HL-60/S4 treated with retinoic acid at 250 ng/mL for 4 days and 3 days (cell line): ENCODE data around the gene NFS1.

Experiments
- in situ Hi-C: fragments of 300-500 bp; cut with MboI; formaldehyde crosslinking; loops from 2 replicates; pipeline ENCODE4 v1.7.0; 2022; ENCODE audit warnings: low sequenced_read_pairs

Gene NFS1

DNA sequence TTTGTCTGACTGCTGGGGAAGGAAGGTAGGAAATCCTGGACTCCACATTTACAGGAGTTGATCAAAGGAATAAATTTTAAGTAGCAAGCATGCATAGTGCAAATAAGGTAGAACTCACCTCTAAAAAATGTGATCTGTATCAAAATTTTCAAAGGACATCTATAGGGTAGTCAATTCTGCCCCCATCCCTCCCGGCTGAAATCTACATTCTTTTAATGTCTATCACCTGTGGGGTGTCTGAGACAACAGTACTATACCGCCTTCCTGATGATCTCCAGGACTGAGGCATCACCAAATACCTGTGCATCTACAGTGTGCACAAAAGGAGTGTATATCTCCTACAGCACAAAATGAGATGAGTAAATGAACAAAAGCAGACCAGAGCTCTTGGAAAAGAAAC is 54.3 kb downstream of the NFS1 start:
- in situ Hi-C loops, result no loop called here

DNA sequence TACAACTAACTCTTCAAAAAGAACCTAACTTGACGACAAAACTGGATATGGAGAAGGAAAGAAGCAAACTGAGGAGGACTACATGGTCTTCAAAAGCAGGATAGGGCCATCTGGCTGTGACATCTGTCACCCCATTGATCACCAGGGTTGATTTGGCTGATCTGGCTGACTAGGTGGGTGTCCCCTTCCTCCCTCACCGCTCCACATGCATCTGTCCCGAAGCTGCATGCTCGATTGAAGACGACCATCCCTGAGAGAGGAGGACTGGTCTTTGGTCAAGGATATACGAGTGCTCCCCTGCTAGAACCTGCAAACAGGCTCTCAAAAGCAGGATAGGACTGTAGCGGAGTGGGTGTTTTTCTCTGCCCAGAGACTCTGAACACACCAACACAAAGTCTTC is 56.1 kb downstream of the NFS1 start:
- in situ Hi-C loops, result no loop called here

DNA sequence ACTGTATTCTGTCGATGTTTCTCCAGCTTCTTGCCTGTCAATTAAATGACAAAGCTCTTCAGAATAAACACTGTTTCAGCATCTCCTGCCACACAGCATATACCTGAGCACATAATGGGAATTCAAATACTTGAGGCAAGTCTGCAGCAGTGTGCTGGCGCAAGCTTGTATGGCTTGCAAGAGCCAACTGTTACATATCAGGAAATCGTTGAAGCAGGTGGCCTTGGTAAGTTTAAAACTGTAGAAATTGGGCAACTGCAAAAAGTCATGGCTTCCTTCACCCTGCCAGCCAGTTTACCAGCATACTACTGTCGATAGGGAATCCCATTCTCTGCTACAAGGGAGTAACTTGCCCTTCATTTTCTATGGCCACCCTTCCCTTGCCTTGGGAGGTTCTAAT is 57.4 kb downstream of the NFS1 start:
- in situ Hi-C loops, result no loop called here

DNA sequence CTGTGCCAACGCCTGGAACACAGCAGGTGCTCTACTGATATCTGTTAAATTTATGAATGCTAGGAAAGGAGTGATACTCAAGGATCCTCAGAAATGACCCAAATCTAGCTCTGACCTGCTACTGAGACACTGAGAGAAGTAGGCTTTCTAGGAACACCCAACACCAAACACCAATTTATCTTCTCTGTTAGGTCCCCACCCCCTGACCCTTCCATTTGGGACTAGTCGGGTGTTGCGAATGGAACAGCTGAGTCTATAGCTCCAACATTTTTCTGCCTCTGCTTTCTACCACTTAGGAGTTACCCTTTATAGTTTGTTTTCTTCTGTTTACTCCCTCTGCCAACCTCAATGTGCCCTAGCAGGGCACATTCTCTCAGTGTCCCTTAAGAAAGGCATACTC is 58.4 kb downstream of the NFS1 start:
- in situ Hi-C loops, result no loop called here

DNA sequence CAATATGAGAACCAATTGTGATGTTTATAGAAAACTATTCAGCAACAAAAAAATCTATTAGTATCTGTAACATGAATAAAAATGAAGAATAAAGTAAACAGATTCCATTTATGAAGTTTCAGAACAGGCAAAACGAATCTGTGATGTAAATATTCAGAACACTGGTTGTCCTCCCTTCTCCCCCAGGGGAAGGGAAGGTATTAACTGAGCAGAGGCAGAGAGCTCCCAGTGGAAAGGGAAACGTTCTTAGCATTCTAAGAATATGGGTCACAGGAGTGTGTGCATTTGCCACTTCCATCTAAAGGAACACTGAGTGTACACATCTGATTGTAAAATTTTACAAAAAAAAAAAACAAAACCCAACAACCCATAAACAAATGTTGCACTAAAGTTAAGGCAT is 60.4 kb downstream of the NFS1 start:
- in situ Hi-C loops, result no loop called here

DNA sequence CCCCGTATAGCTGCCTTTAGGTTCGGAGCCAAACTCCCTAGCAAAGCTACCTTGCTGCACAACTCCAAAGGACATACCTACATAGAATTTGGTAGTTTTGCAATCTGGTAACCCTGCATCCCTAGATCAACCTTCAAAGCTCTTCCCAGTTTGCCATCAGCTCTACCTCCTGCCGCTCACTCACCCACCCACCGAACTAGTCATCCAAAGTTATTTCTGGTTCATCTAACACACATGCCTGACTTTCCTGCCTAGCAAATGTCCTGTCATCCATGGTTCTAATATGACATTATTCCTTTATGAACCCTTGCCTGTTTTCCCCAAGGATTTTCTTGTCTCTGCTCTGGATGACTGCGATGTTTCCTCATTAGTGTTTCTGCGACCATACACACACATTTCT is 61.9 kb downstream of the NFS1 start:
- in situ Hi-C loops, result no loop called here

DNA sequence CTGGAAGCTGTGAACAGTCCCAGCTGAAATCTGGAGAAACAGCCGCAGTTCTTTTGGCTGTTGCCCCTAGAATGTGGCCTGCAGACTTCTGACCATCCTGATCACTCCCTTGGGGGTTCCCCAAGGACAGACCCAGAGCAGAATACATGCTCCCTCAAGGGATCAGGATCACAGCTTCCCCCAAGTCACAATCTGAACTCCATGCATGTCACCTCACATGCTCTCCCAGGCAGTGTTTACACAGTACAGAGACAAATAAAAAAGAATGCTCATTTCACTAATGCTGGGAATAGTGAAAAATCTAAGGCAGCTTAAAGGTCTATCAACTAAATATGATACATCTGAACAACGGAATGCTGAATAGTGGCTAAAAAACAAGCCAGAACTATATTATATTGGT is 63.1 kb downstream of the NFS1 start:
- in situ Hi-C loops, result no loop called here

DNA sequence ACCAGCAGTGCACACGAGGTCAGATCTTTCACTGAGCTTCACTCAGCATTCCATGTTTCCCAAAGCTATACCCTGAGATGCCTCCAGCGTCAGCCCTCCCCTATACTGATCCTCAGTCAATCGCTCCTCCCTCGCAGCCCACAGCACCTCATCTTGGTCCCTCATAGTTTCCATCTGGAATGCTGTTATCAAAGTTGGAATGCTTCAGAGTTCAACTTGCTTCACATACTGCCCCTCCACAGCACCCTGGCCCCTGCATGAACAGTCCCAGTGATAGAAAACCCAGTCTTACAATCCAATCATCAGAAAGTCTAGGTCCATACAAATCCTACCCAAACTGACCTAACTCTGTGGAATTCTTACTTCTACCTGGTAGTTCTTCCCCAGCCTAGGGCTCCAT is 63.5 kb downstream of the NFS1 start:
- in situ Hi-C loops, result no loop called here

DNA sequence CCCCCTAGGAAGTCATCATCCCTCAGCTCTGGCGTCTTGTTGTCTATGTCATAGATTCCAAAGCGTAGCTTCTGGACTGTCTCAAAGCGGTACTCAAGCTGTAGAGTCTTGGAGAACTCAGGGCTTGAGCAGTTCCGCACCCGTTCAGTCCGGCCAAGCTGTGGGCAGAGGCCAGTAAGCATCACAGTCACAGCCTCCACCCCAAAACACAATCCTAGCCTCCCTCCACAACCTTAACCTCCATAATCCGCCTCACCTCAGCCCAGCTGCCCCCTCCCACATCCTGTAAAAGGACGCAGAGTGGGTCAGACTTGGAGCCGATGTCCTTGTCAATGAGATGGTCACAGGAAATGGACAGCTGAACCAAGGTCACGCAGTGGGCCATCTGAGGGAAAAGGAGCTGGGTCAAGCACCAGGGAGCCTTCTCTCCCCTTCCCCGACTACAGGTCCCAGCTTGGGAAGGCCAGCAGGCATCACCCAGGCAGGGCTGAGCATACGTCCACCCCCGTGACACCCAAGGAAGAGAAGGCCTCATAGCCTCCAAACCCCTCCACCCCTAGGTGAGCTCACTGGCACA is 66.5 kb downstream of the NFS1 start:
- in situ Hi-C loops, result no loop called here

DNA sequence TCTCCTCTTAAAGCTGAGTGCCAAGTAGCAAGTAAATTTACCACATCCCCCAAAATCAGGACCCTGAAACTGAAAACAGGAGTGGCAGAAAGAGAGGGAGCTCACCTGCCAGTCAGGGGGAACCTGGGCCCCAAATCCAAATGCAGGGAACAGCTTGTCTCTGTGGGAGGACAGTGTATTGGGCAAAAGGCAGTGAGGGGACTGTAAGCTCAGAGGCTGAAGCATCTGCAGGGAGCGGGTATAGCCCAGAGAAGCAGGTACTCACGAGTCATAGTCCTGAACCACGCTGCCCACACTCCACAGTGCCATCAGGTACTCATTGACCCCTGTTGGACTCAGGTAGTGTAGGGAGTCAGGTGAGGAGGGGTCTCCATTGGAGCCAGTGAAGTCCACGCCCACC is 68.5 kb downstream of the NFS1 start:
- in situ Hi-C loops, result no loop called here

DNA sequence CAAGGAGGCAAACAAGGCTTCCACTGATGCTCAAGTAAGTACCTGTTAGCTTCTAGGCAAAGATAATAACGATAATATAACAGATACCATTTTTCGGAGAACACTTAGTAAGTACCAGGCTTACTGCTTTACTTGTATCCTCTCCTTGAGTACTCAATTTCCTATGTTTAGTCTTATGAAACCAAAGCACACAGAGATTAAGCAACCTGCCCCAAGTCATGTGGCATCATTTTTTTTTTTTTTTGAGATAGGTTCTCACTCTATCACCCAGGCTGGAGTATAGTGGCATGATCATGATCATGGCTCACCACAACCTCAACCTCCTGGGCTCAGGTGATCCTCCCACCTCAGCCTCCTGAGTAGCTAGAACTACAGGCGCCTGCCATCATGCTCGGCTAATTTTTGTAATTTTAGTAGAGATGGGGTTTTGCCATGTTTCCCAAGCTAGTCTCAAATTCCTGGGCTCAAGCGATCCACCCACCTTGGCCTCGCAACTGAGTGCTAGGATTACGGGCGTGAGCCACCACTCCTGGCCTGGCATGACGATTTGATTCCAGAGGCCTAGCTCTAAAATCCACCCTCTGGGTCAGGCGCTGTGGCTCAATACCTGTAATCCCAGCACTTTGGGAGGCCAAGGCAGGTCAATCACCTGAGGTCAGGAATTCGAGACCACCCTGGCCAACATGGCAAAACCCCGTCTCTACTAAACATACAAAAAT is 69.6 kb downstream of the NFS1 start:
- in situ Hi-C loops, result no loop called here

DNA sequence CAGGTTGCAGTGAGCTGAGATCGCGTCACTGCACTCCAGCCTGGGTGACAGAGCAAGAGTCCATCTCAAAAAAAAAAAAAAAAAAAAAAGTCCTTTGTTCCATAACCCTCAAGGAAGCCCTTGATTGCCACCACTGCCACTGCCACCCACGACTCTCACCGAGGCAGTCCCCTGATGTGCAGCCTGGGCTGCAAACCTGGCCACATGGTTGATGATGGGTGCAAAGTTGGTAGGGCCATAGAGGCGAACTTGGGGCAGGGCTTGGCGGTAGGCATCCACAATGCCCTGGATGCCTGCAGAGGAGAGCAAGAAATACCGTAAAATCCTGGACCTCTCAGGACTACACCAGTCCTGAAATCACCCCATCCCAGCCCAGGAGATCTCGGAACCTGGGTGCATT is 72.0 kb downstream of the NFS1 start:
- in situ Hi-C loops, result no loop called here

DNA sequence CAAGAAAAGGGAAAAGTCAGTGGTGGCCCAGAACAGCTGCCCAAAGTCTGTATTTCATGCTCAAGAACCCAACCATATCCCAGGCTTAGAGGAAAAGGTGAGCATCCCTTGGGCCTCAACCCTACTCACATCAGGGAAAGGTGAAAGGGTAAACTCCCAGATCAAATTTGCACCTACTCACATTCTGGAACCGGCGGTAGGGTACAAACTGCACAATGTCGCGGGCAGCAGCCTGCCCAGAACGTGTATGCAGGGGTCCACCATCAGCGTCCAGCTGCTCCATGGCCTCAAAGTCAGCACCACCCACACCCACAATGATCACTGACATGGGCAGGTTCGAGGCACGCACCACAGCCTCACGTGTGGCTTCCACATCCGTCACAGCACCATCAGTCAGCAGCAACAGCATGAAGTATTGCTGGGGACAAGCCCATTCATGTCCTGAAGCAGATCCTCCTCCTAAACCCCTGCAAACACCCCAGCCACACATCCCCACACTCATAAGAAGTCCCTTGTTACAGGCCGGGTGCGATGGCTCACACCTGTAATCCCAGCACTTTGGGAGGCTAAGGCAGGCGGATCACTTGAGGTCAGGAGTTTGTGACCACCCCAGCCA is 72.7 kb downstream of the NFS1 start:
- in situ Hi-C loops, result no loop called here

DNA sequence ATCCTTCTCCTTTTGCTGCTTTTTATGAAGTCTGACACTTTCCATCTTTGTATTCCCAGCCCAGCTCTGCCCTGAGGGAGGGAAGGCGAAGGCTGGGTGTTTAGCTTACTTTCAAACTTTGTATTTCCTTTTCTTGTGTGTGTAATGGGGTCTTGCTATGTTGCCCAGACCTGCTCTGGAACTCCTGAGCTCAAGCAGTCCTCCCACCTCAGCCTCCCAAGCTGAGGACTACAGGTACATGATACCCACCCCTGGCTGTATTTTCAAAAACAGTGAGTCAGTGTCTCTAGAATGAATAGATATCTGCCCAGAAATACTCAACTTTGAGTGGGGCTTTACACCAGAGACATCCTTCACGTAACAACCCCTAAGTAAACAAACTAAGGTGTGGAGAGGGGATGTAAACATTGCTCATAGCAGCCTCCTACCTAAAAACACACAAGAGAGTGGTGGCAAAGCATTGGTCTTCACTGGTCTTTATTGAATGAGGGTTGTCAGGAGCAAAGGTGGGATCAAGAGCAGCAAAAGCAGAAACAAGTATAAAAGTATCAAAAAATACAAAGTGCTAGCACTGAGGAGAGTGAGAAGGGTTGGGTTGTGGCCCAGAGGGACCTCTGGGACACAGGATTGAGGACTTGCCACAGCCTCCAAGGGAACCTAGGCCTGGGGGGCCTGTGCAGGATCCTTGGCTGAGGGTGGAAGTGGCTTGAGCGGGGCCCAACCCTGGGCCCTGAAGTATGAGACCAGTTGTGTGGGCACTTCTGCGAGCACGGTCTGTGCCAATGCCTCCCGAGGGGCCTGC is 73.4 kb downstream of the NFS1 start:
- in situ Hi-C loops, result no loop called here

DNA sequence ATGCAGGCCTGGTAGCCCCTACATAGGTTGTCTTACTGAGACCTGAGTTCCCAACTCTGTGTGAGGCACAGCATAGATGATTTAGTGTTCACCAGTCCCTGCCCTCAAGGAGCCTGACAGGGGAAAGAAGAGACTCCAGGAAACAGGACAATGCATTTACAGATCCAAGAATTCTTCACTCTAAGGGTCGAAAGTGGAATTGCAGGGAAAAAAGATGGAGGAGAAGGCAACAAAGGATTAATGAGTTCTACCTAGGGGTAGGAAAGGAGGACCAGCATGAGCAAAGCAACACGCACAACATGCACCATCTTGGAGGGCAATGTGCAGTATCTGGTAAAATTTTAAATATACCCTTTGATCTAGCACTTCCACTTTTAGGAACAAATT is 77.6 kb downstream of the NFS1 start:
- in situ Hi-C loops, result no loop called here

DNA sequence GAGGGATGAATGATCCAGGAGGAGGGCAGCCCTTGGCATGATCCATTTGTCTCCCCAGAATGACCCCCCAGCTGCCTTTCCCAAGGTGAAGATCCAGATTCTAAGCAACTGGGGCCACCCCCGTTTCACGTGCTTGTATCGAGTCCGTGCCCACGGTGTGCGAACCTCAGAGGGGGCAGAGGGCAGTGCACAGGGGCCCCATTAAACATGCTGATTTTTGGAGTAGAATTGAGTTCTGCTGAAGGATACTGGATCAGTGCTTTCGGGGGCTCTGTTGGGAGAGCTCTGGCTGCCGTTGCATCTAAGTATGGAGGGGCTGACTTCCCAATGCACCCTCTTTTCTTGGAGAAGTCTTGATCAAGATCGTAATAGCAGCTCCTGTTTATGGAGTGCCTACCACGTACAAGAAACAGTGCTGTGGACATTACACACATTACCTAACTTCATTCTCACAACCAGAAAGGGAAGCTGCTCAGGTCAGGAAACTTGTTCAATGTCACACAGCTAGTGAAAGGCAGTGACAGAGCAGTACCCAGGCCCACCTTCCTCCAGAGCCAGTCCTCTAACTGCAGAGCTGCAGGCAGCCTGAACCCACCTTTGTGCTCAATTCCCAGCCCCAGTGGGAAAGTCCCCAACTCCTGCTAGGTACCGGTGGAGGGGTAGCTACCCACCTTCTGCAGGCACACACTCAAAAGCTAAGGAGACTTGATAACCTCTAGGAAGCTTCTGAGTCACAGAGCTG is 78.2 kb downstream of the NFS1 start:
- in situ Hi-C loops, result no loop called here

DNA sequence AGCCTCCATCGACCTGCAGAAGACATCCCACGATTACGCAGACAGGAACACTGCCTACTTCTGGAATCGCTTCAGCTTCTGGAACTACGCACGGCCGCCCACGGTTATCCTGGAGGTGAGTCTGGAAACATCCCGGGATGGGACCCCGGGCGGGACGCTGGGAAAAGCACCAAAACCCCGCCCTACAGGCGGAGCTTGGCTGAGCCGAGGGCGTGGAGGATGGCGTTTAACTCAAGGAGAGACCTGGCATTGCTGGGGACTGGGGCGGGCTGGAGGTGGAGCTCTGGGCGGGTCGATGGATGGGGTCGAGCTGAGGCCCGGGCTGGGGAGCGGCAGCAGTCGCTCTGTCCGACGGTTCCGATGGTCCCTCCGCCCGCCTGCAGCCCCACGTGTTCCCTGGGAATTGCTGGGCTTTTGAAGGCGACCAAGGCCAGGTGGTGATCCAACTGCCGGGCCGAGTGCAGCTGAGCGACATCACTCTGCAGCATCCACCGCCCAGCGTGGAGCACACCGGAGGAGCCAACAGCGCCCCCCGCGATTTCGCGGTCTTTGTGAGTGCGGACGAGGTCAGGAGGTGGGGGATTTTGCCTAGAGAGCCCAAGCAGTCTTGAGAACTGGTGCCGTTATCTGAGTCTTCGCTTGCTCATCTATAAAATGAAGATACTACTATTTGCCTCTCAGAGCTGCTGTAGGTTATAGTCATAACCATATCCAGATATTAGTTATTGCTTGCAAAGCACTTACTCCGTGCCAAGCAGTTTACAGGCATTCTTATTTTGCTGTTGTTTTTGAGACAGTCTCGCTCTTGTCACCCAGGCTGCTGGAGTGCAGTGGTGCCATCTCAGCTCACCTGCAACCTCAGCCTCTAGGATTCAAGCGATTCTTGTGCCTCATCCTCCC is 79.7 kb downstream of the NFS1 start:
- in situ Hi-C loops, result no loop called here

DNA sequence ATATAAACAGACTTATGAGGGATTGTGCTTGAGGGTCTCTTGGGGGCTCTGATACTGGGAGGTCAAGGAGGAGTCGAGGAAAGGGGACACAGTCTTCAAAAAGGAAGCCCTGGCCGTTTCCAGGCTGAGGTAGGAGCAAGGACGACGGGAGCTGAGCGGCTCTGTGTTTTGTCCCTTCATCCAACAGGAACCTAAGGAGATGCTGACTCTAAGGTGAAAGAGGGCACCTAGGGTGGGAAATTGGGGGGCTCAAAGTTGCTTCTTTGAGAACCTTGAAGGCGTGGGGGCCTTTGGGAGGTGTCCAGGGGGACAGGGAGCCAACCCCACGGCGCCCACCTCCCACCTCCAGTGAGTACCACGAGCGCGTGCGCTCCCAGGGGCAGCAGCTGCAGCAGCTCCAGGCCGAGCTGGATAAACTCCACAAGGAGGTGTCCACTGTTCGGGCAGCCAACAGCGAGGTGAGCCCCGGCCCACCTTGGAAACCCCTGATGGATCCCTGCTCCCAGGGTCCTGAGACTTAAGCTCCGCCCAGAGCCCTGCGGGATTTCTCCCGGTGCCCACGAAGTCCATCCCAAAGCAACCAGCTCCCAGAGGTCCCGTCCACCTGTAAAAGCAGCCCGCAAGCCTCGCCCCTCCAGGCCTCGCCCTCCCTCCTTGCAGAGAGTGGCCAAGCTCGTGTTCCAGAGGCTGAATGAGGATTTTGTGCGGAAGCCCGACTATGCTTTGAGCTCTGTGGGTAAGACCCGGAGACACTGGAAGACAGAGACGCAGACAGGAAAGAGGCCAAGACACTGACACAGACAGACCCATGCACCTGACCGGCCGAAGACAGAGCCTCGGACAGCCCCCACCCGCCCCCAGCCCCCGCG is 80.7 kb downstream of the NFS1 start:
- in situ Hi-C loops, result no loop called here
